GM10847 (cell line): ENCODE measurements around the gene TNKS2.

Source experiments
- POLR2A ChIP-seq: IDR thresholded peaks from 2 replicates; pipeline ENCODE4 v1.6.1; 2011; ENCODE audit not compliant: insufficient read length; ENCODE audit errors: extremely low read depth

TNKS2 gene

DNA sequence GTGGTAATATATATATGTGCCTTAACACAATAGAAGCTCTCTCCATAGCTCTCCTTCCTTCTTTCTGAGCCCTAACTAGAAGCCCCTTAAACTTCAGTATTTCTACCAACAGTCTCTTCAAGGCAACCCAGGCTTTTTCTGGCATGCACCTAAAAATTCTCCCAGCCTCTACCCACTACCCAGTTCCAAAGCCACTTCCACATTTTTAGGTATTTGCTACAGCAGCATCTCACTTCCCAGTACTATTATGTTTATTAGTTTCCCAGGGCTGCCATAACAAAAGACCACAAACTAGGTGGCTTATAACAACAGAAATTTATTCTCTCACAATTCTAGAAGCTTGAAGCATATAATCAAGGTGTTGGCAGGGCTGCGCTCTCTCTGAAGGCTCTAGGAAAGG lies 15.7 kb upstream of the TNKS2 start:
- no peak for TF ChIP-seq POLR2A

DNA sequence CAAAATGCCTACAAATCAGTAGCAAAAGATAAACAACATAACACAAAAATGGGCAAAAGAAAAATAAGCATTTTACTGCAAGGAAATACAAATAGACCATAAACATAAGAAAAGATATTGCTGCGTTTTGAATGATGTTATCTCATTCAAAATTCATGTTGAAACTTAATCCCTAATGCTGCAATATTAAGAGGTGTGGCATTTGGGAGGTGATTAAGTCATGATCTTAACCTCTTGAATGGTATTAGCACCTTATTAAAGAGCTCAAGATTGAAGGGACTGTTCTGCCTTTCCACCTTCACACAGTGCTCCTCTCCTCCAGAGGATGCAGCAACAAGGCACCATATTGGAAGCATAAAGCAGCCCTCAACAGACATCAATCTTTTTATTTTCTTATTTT lies 12.4 kb upstream of the TNKS2 start:
- TF ChIP-seq POLR2A = no peak

GRCh38 chr10:91787258-91787657 lies 11.0 kb upstream of the TNKS2 start:
- no peak for TF ChIP-seq POLR2A

GRCh38 chr10:91787810-91788209 lies 10.4 kb upstream of the TNKS2 start:
- no peak for TF ChIP-seq POLR2A

GRCh38 chr10:91788527-91788926 lies 9.7 kb upstream of the TNKS2 start:
- no peak for TF ChIP-seq POLR2A

DNA sequence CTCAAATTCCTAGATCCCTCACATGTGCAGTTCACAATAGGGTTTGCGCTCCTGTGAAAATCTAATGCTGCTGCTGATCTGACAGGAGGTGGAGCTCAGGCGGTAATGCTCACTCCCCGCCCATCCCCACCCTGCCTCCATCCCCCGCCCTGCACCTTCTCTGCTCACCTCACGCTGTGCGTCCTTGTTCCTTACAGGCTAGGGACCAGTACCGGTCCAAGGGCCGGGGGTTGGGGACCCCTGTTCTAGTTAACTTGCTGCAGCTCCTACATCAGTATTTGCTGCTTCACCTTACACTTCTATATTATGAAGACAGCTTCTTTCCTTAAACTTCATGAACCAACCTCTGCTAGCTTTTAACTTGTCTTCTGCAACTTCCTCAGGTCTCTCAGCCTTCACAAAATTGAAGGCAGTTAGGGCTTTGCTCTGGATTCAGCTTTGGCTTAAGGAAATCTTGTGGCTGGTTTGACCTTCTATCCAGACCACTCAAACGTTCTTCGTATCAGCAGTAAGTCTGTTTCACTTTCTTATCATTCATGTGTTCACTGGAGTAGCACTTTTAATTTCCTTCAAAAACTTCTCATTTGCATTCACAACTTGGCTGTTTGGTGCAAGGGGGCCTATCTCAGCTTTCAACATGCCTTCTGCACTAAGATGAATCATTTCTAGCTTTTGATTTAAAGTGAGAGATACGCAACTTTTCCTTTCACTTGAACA lies 1.7 kb upstream of the TNKS2 start:
- TF ChIP-seq POLR2A = no peak

DNA sequence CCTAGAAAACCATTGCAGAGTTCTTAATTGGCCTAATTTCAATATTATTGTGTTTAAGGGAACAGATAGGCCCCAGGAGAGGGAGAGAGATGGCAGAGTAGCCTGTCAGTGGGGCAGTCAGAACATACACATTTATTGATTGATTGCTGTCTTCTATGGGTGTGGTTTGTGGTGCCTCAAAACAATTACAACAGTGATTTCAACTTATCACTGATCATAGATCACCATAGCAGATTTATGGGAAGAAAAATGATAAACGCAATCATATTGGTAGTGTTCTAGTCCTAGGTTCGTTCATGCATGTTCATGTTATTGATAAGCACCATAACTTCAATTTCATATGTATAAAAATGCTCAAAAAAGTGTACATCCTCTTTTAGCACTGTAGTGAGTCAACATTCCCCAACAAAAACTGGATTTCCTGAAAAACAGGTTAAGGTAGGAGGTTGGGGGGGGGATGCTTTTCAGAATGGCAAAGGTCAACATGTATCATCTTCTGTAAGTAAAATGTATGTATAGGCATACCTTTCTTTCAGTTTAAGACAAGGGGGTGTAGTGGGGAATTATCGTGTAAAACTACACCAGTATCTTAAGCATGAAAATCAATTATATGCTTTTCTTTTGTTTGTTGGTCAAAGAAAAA lies 1.1 kb upstream of the TNKS2 start:
- no peak for TF ChIP-seq POLR2A

- TF ChIP-seq POLR2A = no peak
Observed at GRCh38 chr10:91798649-91799611, 704 bp downstream of the TNKS2 start.

DNA sequence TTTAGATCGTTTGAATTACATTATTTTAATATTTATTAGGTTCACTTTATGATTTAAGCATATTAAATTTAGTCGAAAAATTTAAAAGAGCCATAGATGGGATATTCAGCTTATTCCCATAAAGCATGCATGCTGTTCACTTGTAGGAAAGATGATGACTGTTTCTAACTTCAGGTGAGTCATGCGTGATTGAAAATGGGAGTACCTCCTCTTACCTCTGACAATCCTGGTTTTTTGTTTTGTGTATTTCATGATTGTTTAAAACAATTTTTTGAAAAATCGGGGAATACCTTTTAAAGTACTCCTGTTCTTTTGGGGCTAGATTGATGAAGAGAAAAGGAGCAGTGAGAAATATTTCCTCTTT lies 1.4 kb downstream of the TNKS2 start:
- TF ChIP-seq POLR2A = no peak

- TF ChIP-seq POLR2A = no peak
Observed at GRCh38 chr10:91800182-91800581, 2.0 kb downstream of the TNKS2 start.

GRCh38 chr10:91800756-91801155 lies 2.5 kb downstream of the TNKS2 start:
- no peak for TF ChIP-seq POLR2A

DNA sequence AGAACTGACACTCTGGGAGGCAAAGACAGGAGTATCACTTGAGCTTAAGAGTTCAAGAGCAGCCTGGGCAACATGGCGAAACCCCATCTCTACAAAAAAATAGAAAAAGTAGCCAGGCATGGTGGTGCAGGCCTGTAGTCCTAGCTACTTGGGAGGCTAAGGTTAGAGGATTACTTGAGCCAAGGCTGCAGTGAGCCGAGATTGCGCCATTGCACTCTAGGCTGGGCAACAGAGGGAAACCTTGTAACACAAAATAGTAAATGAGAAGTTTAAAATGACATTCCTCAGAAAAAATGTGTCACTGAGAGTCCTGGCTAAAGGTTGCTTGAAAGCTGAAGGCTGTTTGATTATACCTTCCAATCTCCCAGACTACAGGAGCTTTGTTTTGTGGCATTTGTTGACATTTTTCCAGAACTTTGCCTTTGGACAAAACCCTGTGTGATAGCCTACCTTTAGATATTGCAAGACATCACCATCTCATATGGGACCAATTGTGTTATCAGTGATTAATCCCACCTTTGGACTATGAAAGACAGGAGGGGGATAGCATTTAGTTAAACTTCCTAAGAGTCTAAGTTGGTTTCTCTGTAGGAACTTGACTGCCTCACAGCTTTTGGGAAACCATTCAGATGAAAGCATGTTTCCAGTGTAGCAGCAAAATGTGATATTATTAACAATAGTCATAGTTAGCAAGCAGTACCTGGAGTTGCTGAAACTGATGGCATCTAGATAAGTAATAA lies 5.3 kb downstream of the TNKS2 start:
- no peak for TF ChIP-seq POLR2A

- TF ChIP-seq POLR2A = no peak
Observed at GRCh38 chr10:91804126-91804510, 5.9 kb downstream of the TNKS2 start.

GRCh38 chr10:91805110-91805838 lies 7.0 kb downstream of the TNKS2 start:
- TF ChIP-seq POLR2A = no peak

- TF ChIP-seq POLR2A = no peak
Observed at GRCh38 chr10:91813251-91813650, 15.0 kb downstream of the TNKS2 start.
